Motor neuron (in vitro differentiated cells): ENCODE results near the gene ATXN7L1. TPM values are rescaled to one million over a fixed set of nuclear protein-coding genes. Genes with fewer than 3 reads are reported as not detected.

ENCODE experiments used
- ATAC-seq, 8 experiments: fragments of 200-7000 bp; cut with Tn5 transposase; replicated peaks in 6 of 8; 2 replicates each; pipeline ENCODE4 v1.8.0; 2021; ENCODE audit warnings: mild to moderate bottlenecking in 8 of 8, moderate library complexity in 8 of 8
- H3K27ac ChIP-seq, 2 donors: fragments of 250-450 bp; sonication (Bioruptor Pico); 2 replicates each; pipeline ENCODE4 v1.9.0; 2021; ENCODE audit warnings: antibody characterized with exemption in 2 of 2, mild to moderate bottlenecking in 2 of 2, moderate library complexity in 1 of 2
- H3K4me1 ChIP-seq, 2 donors: fragments of 250-450 bp; sonication (Bioruptor Pico); replicated peaks in 1 of 2; 2 replicates each; pipeline ENCODE4 v1.6.1; 2021; ENCODE audit warnings: antibody characterized with exemption in 2 of 2, mild to moderate bottlenecking in 2 of 2, moderate library complexity in 1 of 2
- H3K4me3 ChIP-seq, 5 donors: fragments of 250-450 bp; sonication (Bioruptor Pico); 2 replicates each; pipeline ENCODE4 v1.9.0; 2021; ENCODE audit warnings: antibody characterized with exemption in 5 of 5, mild to moderate bottlenecking in 5 of 5, moderate library complexity in 4 of 5
- WGBS, 10 experiments: fragments of 450-650 bp; shearing (Covaris generic); methylation state at CpG; one replicate each; pipeline ENCODE4 v1.0.0; 2022; 5-methylcytosine and 5-hydroxymethylcytosine counted together
- in situ Hi-C, 9 experiments: fragments of 400-800 bp; cut with MboI; loops; one replicate each; pipeline ENCODE4 v1.15.0; 2021; ENCODE audit warnings: low sequenced_read_pairs in 9 of 9, low pct_unique_long_range_greater_than_20kb in 2 of 9; ENCODE audit not compliant: unreplicated experiment in 9 of 9
- total RNA-seq, 8 experiments: library from RNA; unstranded; fragments of 300-600 nt; gene quantifications; 2 replicates each; pipeline versions ENCODE4 v1.2.3 to v1.2.4, GENCODE V29; 2022

Gene ATXN7L1
- total RNA-seq, 8 experiments from 2014 or later: 6.5 to 23.7 (median 10.6) TPM

DNA sequence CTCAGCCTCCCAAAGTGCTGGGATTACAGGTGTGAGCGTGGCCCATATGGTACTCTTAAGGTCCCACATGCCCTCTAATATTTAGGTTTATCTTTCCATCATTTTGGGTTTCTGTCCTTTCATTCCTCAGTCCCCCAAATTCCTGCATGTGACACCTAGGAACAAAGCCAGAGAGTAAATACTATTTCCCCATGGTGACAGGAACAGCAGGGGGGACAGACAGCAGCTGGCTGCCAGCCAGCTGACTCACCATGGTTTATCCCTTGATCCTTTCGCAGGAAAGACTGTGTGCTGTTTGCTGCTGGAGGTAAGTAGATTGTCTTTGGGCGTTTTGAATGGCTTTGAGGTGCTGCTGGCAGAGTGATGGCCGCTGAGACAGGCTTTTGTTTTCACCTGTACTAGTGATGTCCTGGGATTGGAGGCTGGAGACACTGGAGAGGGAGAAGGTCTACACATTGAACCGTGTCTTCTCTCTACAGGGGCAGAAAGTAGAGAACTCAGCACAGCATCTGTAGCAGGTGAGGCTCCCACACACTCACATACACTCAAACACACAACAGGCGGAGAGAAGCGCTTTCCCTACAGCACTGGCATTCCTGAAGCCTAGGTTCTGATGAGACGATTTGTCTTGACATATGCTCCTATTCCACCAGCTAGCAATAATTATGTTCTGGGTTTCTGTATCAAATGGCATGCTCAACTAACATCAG, 211.4 kb downstream of the ATXN7L1 start:
- in situ Hi-C loops: loop anchor here in 2 of 9 experiments (25.0 kb wide), 2 partner anchors 372 to 497 kb away; no protein-coding TSS in a partner anchor
- WGBS, 10 experiments: 20 to 100% (median 62%) methylated on average over 1 to 5 of the region's 8 CpGs; no CpG with 5 or more reads in 3 of the 10 experiments
- ATAC-seq: peak in 4 of 8 experiments; percentile 51 to 91 (median 64)
- no peak overlapping the region for H3K27ac ChIP-seq
- H3K4me1 ChIP-seq: peaks cover 0 to 14% of the 10 kb centered on the region in 2 donors
- no peak overlapping the region for H3K4me3 ChIP-seq

DNA sequence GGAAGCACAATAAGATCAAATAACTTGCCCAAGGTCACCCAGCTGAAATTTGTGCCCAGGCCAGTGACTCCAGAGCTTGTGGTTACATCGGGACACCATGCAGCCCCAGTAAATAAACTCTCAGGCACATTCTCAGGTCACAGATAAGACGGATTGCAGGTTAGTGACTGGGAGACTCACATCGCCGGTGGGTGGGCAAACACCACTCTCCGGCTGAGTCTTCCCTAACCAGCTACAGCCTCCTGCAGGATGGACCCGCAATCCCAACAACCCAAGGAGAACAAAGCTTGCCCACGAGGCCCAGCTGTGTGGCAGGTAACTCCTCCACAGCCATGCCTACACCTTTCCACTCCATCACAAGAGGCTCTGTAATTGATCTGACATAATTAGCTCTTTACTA, 213.4 kb downstream of the ATXN7L1 start:
- WGBS, 10 experiments: 69 to 100% (median 93%) methylated on average over 1 to 7 of the region's 7 CpGs; no CpG with 5 or more reads in 3 of the 10 experiments
- in situ Hi-C loops: loop anchor here in 2 of 9 experiments (25.0 kb wide), 2 partner anchors 374 to 499 kb away; no protein-coding TSS in a partner anchor
- peaks cover 0 to 14% of the 10 kb centered on the region in 2 donors for H3K4me1 ChIP-seq
- H3K4me3 ChIP-seq: no peak overlapping the region
- H3K27ac ChIP-seq: no peak overlapping the region
- no peak for ATAC-seq

DNA sequence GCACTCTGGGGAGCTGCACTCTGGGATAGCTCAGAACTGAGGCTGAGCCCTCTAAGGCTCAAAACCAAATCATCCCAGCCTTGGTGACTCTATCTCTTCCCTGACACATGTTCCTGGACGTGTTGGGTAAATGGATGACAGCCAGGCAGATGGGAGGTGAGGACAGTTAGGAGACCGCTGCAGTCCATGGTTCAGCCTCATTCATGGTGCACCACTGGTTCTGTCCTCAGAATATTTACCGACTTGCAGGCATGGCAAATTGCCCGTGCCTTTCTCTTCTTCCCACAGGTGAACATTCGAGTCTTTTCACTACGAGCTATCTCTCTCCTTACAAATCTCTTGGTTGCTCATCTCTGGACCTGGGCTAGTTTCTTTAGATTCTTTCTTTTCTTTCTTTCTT, 214.8 kb downstream of the ATXN7L1 start:
- peaks cover 0 to 14% of the 10 kb centered on the region in 2 donors for H3K4me1 ChIP-seq
- in situ Hi-C loops: loop anchor here in 2 of 9 experiments (25.0 kb wide), 2 partner anchors 376 to 501 kb away; no protein-coding TSS in a partner anchor
- 60 to 100% (median 86%) methylated on average over 1 to 6 of the region's 6 CpGs; no CpG with 5 or more reads in 1 of the 10 experiments for WGBS, 10 experiments
- no peak overlapping the region for H3K27ac ChIP-seq
- ATAC-seq: no peak
- H3K4me3 ChIP-seq: no peak overlapping the region

DNA sequence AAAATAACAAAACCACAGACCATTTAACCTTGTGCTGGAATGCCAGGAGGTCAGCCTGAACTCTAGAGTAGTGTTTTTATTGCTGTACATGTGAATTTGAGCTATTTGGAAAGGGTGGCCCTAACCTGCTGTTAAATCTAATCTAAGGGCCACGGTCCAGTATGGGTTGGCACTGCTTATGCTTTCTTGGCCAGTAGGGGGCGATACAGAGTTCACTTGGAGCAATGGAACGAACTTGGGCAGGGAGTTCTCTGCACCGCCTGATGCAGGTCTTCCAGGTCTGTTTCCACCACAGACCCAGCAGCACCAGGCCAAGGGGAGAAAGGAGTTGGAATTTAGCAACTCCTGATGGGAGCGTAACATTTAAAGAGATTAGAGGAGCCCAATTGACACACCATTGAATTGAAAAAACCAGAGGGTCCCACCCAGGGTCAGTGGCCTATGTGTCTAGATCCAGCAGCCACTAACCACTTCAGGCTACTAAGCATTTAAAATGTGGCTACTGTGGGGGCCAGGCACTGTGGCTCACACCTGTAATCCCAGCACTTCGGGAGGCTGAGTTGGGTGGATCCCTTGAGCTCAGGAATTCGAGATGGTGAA, 219.4 kb downstream of the ATXN7L1 start:
- 30 to 100% (median 76%) methylated on average over 1 to 5 of the region's 7 CpGs; no CpG with 5 or more reads in 3 of the 10 experiments for WGBS, 10 experiments
- H3K27ac ChIP-seq: no peak overlapping the region
- H3K4me1 ChIP-seq: peaks cover 17 to 18% of the 10 kb centered on the region in 2 donors
- no peak overlapping the region for H3K4me3 ChIP-seq
- in situ Hi-C loops: loop anchor here in 3 of 9 experiments (10.0 to 25.0 kb wide), 3 partner anchors 380 to 505 kb away; no protein-coding TSS in a partner anchor
- ATAC-seq: peak in 1 of 8 experiments; percentile 25

DNA sequence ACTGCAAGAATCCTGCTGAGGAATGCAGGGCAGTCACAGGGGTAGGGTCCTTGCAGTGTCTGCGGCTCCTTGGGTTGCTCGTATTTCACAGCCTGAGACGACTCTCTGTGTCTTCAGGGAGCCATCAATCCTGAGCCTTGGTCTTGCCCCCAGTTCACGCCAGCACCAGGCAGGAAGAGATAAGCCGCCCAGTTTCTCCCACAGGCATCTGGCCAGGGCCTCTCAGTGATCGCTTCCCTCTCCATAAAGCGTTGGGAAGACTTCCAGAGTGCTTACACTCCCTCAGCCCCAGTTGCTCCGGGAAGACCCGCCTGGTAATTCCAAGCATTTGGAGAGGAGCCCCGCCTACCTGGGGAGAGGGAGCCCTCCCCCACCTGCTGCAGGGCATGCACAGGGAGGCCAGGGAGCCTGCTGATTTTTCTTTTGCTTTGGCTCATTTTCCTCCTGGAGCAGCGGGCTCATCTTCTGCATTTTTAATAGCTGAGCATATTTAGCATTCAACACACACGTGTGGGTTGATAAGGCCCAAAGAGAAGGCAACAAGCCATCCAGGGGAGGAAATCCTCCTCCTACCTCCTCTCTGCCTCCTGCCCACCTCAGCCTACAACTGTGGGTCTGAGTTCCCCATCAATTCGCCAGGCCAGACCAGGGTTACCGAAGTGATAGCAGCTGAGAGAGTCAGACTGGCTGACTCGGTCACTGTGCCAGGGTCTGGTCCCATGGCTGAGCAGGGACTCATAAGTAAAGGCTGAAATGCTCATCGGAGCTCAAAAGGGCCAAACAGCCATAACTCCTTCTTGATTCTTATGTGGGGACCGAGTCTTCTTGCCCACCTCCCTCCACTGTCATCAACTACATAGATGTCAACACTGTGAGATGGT, 220.7 kb downstream of the ATXN7L1 start:
- in situ Hi-C loops: loop anchor here in 3 of 9 experiments (10.0 to 25.0 kb wide), 3 partner anchors 382 to 507 kb away; no protein-coding TSS in a partner anchor

DNA sequence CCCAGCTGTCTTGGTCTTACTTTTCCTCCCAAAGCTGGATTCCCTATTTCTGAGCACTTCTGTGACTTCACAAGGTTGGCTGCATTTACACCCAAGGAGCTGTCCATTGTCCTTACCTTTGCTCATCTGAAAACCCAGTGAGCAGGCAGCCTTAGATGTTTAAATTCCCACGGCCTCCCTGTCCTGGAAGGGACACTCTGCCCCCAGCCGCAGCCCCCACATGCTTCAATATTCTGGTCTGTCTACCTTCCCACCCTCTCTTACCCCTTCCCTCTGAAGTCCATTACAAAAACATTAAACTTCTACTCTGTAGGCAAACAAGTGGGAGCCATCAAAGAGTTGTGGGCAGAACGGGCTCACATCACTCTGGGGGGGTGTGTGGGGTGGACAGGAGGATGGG, 221.3 kb downstream of the ATXN7L1 start:
- ATAC-seq: peak in 1 of 8 experiments; percentile 6
- H3K27ac ChIP-seq: peak overlapping the region in 1 of 2 donors; percentile 21
- no peak overlapping the region for H3K4me3 ChIP-seq
- 63 to 71% methylated on average over 2 of the region's 3 CpGs; no CpG with 5 or more reads in 8 of the 10 experiments for WGBS, 10 experiments
- H3K4me1 ChIP-seq: peaks cover 17 to 18% of the 10 kb centered on the region in 2 donors
- in situ Hi-C loops: loop anchor here in 3 of 9 experiments (10.0 to 25.0 kb wide), 3 partner anchors 382 to 507 kb away; no protein-coding TSS in a partner anchor

More for the DNA sequence above, 220.7 kb downstream of the ATXN7L1 start:
- Histone ChIP-seq H3K4me3 (no peak overlapping the region), H3K27ac (peak overlapping the region; percentile 5 to 21), H3K4me1 (peaks cover 17 to 18% of the 10 kb centered on the region in 2 donors)
- WGBS, 10 experiments: 0 to 93% (median 25%) methylated on average over 1 to 9 of the region's 17 CpGs; no CpG with 5 or more reads in 4 of the 10 experiments
- peak; percentile 59 to 90 (median 74) for ATAC-seq

DNA sequence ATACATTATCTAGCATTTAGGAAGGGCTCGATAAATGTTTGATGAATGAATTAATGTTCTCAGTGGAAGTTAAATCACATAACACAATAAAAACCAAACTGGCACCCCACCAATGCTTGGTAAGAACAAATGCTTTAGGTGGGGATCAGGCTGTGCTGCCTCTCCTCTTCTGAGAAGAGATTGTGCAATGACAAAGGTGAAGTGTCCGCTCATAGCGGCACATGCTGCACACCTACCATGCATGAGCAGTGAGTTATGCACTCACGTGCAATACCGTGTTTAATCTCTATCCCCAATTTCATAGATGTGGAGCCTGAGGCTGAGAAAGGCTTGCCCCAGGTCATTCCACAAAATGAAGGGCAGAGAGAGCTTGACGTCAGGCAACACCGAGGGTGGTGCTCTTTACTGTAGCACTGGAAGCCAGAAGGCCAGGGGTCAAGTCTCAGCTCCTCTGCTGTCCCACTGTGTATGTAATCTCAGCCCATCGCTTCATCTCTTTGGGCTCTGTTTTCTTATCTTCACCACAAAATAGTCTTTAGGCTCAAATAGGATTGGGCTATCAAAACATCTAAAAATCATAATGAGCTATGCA, 222.2 kb downstream of the ATXN7L1 start:
- Histone ChIP-seq H3K4me1 (peaks cover 22 to 24% of the 10 kb centered on the region in 2 donors), H3K4me3 (no peak overlapping the region), H3K27ac (no peak overlapping the region)
- in situ Hi-C loops: loop anchor here in 3 of 9 experiments (10.0 to 25.0 kb wide), 3 partner anchors 383 to 508 kb away; no protein-coding TSS in a partner anchor
- no peak for ATAC-seq
- WGBS, 10 experiments: 79 to 100% (median 96%) methylated on average over 1 to 8 of the region's 8 CpGs; no CpG with 5 or more reads in 2 of the 10 experiments

DNA sequence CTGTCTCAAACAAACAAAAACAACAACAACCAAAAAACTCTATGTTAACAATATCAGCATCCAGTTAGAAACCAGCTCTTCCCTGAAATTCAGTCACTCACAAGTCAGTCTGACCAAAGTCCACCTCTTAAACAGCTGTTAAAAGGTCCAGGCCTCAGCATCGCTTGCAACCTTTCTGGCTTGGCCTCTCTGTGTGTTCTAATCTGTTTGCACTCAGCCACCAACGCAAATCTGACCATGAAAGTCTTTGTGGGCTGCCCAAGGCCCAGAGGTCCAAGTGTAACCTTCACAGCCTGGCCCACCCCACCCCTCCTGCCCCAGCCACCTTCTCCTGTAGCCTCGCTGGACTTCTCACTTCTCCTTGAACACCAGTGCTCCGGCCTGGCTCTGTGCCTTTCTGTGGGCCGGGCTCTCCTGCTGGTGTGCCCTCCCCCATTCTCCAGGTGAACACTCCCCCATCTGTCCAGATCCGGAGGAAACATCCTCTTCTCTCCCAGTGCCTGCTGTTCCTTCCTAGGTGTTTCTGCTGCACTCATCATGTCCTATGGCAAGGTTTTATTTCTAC, 222.9 kb downstream of the ATXN7L1 start:
- WGBS, 10 experiments: 53 to 100% (median 80%) methylated on average over 1 to 2 of the region's 6 CpGs; no CpG with 5 or more reads in 3 of the 10 experiments
- H3K27ac ChIP-seq: no peak overlapping the region
- no peak for ATAC-seq
- no peak overlapping the region for H3K4me3 ChIP-seq
- peaks cover 27 to 31% of the 10 kb centered on the region in 2 donors for H3K4me1 ChIP-seq
- in situ Hi-C loops: loop anchor here in 3 of 9 experiments (10.0 to 25.0 kb wide), 3 partner anchors 384 to 509 kb away; no protein-coding TSS in a partner anchor

DNA sequence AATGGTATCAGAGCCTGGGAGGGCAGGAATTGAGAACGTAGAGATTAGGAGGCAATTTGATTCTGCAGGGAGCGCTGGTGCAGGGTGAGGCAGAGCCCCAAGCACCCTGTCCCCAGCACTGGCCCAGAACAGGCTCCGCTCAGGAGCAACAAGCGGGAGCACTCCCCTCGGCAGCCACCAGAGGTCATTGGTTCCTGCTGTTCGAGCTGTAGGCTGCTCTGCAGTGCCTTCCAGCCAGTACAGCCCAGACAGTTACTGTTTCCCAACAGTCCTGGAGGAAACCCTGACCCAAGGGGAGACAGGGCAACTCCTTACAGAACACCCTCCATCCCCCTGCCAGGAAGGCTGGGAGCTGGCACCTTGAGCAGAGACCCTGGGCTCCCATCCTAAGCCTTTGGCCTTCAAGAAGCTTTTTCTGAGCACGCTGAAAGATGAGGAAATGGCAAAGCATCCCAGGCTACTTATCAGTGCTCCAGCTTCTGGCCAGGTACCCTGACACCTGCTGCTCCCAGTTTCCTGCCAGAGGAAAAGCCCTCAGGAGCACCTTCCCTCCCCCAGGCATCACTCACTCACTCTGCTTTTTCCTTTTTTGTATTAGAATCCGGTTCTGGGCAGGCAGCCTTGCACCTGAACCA, 223.9 kb downstream of the ATXN7L1 start:
- 18 to 94% (median 47%) methylated on average over 1 to 7 of the region's 8 CpGs; no CpG with 5 or more reads in 4 of the 10 experiments for WGBS, 10 experiments
- H3K4me1 ChIP-seq: peaks cover 36 to 40% of the 10 kb centered on the region in 2 donors
- no peak overlapping the region for H3K4me3 ChIP-seq
- peak; percentile 72 to 89 (median 78) for ATAC-seq
- in situ Hi-C loops: loop anchor here in 3 of 9 experiments (10.0 to 25.0 kb wide), 3 partner anchors 385 to 510 kb away; no protein-coding TSS in a partner anchor
- H3K27ac ChIP-seq: no peak overlapping the region

DNA sequence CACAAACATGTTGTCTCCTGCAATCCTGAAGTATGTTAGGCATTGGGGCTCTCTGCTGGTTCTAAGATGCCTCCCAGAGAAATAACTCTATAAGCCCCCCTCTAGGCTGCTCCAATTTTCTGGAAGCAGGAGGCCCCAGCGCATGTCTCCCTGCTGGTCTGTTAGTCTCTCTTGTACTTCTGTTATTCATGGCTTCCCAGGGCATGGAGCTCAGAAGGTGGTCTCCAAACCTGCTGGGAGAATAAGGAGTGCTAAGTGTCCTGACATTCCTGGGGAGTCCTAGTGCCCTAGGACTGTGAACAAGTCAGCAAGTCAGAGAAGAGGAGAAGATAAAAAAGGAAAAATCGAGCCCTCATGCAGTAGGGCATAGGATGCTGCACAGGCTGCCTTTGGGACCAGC, 224.6 kb downstream of the ATXN7L1 start:
- no peak for ATAC-seq
- Histone ChIP-seq H3K4me3 (no peak overlapping the region), H3K27ac (no peak overlapping the region), H3K4me1 (peaks cover 36 to 42% of the 10 kb centered on the region in 2 donors)
- WGBS, 10 experiments: 75 to 100% (median 83%) methylated on average over 1 to 2 of the region's 2 CpGs; no CpG with 5 or more reads in 3 of the 10 experiments
- in situ Hi-C loops: loop anchor here in 3 of 9 experiments (10.0 to 25.0 kb wide), 3 partner anchors 386 to 511 kb away; no protein-coding TSS in a partner anchor
